ENCODE measurements around the gene NPAS3.

The NPAS3 gene

GRCh38 chr14:33126433-33126832, 187.8 kb downstream of the NPAS3 start:
- H3K4me3 ChIP-seq (ENCODE audit: low read depth, low read length), result no peak overlapping the region
- TF ChIP-seq, protein P1, sequence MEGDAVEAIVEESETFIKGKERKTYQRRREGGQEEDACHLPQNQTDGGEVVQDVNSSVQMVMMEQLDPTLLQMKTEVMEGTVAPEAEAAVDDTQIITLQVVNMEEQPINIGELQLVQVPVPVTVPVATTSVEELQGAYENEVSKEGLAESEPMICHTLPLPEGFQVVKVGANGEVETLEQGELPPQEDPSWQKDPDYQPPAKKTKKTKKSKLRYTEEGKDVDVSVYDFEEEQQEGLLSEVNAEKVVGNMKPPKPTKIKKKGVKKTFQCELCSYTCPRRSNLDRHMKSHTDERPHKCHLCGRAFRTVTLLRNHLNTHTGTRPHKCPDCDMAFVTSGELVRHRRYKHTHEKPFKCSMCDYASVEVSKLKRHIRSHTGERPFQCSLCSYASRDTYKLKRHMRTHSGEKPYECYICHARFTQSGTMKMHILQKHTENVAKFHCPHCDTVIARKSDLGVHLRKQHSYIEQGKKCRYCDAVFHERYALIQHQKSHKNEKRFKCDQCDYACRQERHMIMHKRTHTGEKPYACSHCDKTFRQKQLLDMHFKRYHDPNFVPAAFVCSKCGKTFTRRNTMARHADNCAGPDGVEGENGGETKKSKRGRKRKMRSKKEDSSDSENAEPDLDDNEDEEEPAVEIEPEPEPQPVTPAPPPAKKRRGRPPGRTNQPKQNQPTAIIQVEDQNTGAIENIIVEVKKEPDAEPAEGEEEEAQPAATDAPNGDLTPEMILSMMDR (IDR thresholded peaks at IDR 0.05; ENCODE audit: low read depth, low read length), result no peak

DNA sequence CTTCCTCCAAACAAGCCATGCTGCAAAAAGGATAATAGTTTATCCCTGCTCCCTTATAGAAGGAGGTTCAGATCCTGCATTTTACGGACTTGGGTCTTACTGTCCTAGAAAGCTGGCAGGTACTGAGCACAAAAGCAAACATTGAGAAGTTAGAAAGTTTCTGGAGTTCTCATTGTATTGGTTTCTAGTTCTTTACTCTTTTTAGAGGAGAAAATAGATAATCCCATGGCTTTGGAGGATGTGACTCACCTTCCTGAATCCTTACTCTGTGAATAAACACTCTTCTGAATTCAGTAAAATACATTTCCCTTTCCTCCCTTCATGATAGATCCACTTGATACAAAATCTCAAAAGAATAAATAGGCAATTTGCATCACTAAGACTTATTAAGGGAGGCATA, 188.9 kb downstream of the NPAS3 start:
- TF ChIP-seq, protein P1 (IDR thresholded peaks at IDR 0.05; ENCODE audit: low read depth, low read length), result no peak

GRCh38 chr14:33131801-33132200, 193.1 kb downstream of the NPAS3 start:
- no peak overlapping the region for H3K4me3 ChIP-seq (ENCODE audit: low read depth, low read length)
- TF ChIP-seq, protein P1 (IDR thresholded peaks at IDR 0.05; ENCODE audit: low read depth, low read length), result no peak

More for the DNA sequence above, 188.9 kb downstream of the NPAS3 start:
- H3K4me3 ChIP-seq (ENCODE audit: low read depth, low read length), result no peak overlapping the region

- H3K4me3 ChIP-seq (ENCODE audit: low read depth, low read length), result no peak overlapping the region
- TF ChIP-seq, protein P1 (IDR thresholded peaks at IDR 0.05; ENCODE audit: low read depth, low read length), result no peak
Observed at GRCh38 chr14:33134162-33134561, 195.5 kb downstream of the NPAS3 start.

DNA sequence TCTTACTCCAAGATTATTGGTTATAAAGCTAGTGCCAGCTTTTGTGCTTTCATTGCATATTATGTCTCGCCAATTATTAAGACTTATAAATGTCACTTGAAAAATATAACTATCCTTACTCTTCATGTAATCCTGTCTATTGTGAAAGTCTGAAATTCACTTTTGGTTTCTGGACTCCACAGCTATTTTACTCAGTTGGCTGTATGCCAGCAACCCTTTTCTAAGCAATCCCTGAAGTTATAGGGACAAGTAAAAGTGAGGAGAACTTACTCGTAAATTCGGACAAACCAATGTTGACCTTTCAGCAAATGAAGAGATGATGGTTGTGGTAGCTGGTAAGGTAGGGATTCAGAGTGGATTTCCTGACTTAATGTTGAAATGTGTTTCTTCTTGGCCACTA, 196.3 kb downstream of the NPAS3 start:
- TF ChIP-seq, protein P1 (IDR thresholded peaks at IDR 0.05; ENCODE audit: low read depth, low read length), result no peak
- H3K4me3 ChIP-seq (ENCODE audit: low read depth, low read length), result no peak overlapping the region

DNA sequence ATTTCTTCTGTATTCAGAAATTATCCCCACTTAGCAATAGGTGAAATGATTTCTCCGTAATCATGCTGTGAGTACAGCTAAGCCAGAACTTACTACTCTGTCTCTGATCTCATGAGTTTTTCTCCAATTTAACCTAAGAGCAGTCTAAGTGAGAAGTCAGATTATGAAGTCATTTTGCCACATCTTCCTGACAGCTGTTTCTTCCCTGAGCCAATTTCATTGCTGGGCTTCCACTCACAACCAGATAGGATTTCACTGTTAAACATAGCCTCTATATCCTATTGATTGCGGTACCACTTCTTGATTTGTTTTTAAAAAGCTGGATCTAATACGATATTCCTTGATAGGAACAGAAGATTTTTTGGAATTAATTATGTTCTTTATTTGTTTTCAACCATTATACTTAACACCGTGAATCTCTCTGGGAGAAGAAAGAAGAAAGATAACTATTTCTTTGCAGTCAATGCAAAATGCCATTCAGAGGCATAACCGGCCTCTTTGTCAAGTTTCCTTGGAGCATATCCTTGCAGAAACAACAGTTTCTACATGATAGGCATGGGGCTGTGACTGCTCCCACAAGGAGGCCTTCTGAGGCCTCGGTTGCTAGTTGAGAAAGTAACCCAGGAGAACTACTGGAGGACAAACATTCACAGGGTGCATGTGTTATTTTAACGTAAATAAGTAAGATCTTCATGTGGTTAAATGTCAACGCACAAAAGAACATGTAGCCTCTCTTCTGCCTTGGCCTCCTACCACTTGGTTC, 212.2 kb downstream of the NPAS3 start:
- TF ChIP-seq, protein P1 (IDR thresholded peaks at IDR 0.05; ENCODE audit: low read depth, low read length), result no peak
- H3K4me3 ChIP-seq (ENCODE audit: low read depth, low read length), result no peak overlapping the region

DNA sequence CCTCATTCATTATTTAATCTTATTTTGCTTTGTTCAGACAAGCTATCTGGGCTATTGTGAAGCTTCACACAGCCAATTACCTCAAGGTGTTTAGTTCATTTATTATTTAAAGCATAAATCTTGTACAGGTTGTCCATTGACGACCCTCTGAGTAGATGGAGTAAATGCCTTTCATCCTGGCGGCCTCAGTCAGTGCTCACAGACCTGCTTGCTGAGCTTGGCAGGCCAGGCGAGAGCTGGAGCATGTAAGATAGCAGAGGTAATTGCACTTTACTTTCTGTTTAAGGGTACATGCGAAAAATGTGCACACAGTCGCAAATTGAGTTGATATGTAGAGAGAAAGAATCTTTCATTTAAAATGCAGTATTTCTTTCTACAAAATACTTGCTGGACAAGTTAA, 224.4 kb downstream of the NPAS3 start:
- H3K4me3 ChIP-seq (ENCODE audit: low read depth, low read length), result no peak overlapping the region
- TF ChIP-seq, protein P1 (IDR thresholded peaks at IDR 0.05; ENCODE audit: low read depth, low read length), result no peak

All from WI38 (cell line).